Kidney (tissue), 14 donors: ENCODE measurements around the gene ASB6. TPM values are rescaled to one million over a fixed set of nuclear protein-coding genes. Genes with fewer than 3 reads are reported as not detected.

ENCODE experiments used
- DNase-seq, 5 donors: peaks; one replicate each; pipeline ENCODE4 v3.0.0-alpha.2; 2013 to 2020
- FAIRE-seq: peaks from 2 replicates; lab custom pipeline; 2012; peaks lifted over from hg19 to GRCh38; lab: Jason Lieb, UNC
- H3K27ac ChIP-seq, 2 donors: one replicate each; pipeline ENCODE4 v1.7.0; 2013; ENCODE audit warnings: low read depth in 2 of 2, low read length in 2 of 2, inconsistent platforms in 1 of 2
- H3K27me3 ChIP-seq: one replicate; pipeline ENCODE4 v1.7.1; 2013; ENCODE audit warnings: low read length, inconsistent platforms; ENCODE audit not compliant: control insufficient read depth, insufficient read depth
- H3K36me3 ChIP-seq, 3 donors: one replicate each; pipeline versions ENCODE4 v1.7.0 to v1.7.1; 2013; ENCODE audit warnings: low read length in 3 of 3, control low read depth in 1 of 3, inconsistent platforms in 1 of 3; ENCODE audit not compliant: insufficient read depth in 3 of 3, control insufficient read depth in 2 of 3
- H3K4me1 ChIP-seq, 3 donors: one replicate each; pipeline versions ENCODE4 v1.7.0 to v1.7.1; 2013; ENCODE audit warnings: low read length in 3 of 3, inconsistent platforms in 1 of 3, low read depth in 1 of 3; ENCODE audit not compliant: control insufficient read depth in 2 of 3, insufficient read depth in 2 of 3
- H3K4me3 ChIP-seq, 3 donors: one replicate each; pipeline versions ENCODE4 v1.7.0 to v1.8.1; 2013; ENCODE audit warnings: low read length in 3 of 3, control low read depth in 1 of 3, inconsistent platforms in 1 of 3
- H3K9ac ChIP-seq, 3 donors: one replicate each; pipeline versions ENCODE4 v1.7.0 to v1.7.1; 2013; ENCODE audit warnings: low read length in 3 of 3, control low read depth in 1 of 3, inconsistent platforms in 1 of 3
- H3K9me3 ChIP-seq, 3 donors: one replicate each; pipeline versions ENCODE4 v1.7.0 to v1.7.1; 2013; ENCODE audit warnings: low read length in 3 of 3, control low read depth in 1 of 3, inconsistent platforms in 1 of 3; ENCODE audit not compliant: control insufficient read depth in 2 of 3, insufficient read depth in 1 of 3
- intact Hi-C: fragments of 100-400 bp; cut with DNase I; formaldehyde crosslinking; loops from one replicate; pipeline ENCODE4 v1.11.1; 2022
- polyA plus RNA-seq: library from polyadenylated mRNA; stranded (reverse); fragments of 350-450 nt; fragmentation: Illumina TruSeq; extraction: RNeasy Lipid Tissue Mini Kit (QIAGEN cat#74804); gene quantifications from one replicate; pipeline ENCODE4 v1.2.3, GENCODE V29; 2014; ENCODE audit warnings: low read depth, low replicate concordance; ENCODE audit not compliant: insufficient read depth
- total RNA-seq: library from RNA; stranded (reverse); fragmentation: NEBNext Ultra II Directional; extraction: Animal tissue kit (Norgen Biotek cat#: 25700); gene quantifications from one replicate; pipeline ENCODE4 v1.2.1, GENCODE V29; 2021
- TF ChIP-seq, protein P1 (sequence below): IDR thresholded peaks from 3 replicates; pipeline ENCODE4 v1.5.1; 2012; ENCODE audit warnings: mild to moderate bottlenecking, moderate library complexity, borderline replicate concordance; ENCODE audit not compliant: insufficient read depth; ENCODE audit errors: extremely low read depth
- donor health status: control.
- donor health status: control.
- donor health status: control.
- donor health status: control.
- donor health status: control.
- donor health status: DM: yes; HTN: yes; CAD: no.
- donor health status: Normal renal cell carcinoma (clear cell type).

Gene ASB6
- total and polyA plus RNA-seq, 2 donors from 2014 or later = 18.1 to 22.5 TPM

- no peak overlapping the region for H3K9ac ChIP-seq
- no peaks in the 10 kb centered on the region for H3K4me1 ChIP-seq
- H3K36me3 ChIP-seq = no peaks in the 10 kb centered on the region
- H3K27ac ChIP-seq = no peak overlapping the region
- H3K27me3 ChIP-seq = no peaks in the 10 kb centered on the region
- intact Hi-C loops = no loop called here
- TF ChIP-seq, protein P1, sequence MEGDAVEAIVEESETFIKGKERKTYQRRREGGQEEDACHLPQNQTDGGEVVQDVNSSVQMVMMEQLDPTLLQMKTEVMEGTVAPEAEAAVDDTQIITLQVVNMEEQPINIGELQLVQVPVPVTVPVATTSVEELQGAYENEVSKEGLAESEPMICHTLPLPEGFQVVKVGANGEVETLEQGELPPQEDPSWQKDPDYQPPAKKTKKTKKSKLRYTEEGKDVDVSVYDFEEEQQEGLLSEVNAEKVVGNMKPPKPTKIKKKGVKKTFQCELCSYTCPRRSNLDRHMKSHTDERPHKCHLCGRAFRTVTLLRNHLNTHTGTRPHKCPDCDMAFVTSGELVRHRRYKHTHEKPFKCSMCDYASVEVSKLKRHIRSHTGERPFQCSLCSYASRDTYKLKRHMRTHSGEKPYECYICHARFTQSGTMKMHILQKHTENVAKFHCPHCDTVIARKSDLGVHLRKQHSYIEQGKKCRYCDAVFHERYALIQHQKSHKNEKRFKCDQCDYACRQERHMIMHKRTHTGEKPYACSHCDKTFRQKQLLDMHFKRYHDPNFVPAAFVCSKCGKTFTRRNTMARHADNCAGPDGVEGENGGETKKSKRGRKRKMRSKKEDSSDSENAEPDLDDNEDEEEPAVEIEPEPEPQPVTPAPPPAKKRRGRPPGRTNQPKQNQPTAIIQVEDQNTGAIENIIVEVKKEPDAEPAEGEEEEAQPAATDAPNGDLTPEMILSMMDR = no peak
- H3K4me3 ChIP-seq = no peak overlapping the region
- no peaks in the 10 kb centered on the region for H3K9me3 ChIP-seq
- no peak for DNase-seq
- FAIRE-seq = no peak
Measured at GRCh38 chr9:129669946-129670345, 28.0 kb upstream of the ASB6 start.

DNA sequence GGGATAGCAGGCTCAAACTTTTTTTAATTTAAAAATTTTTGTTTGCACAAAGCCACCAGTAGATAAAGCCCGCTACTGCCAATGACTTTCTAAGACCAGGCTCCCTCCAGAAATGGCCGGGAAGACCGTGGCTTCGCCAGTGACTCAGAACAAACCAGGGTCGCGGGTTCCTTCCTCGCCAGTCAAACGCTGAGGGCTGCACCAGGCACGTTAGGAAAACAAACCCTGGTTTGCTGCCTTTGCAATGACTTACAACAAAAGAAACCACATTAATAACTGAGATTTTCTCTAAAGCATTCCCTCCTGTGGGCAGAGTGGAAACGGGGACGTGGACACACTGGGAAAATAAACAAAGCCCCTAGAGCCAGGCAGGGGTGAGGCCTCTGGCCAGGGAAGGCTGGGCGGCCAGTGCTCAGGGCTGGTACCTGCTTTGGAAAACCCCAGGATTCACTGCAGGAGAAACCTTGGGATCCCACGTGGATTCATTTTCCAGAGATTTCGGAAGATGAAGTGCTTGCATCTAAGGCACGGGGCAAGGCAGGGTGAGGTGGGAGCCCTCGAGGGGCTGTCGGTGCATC lies 27.3 kb upstream of the ASB6 start:
- Histone ChIP-seq H3K9me3 (no peaks in the 10 kb centered on the region), H3K9ac (no peak overlapping the region), H3K36me3 (no peaks in the 10 kb centered on the region), H3K27me3 (no peaks in the 10 kb centered on the region), H3K27ac (no peak overlapping the region), H3K4me3 (no peak overlapping the region), H3K4me1 (no peaks in the 10 kb centered on the region)
- DNase-seq (no peak), FAIRE-seq (no peak)
- TF ChIP-seq, protein P1 = no peak
- intact Hi-C loops = no loop called here

DNA sequence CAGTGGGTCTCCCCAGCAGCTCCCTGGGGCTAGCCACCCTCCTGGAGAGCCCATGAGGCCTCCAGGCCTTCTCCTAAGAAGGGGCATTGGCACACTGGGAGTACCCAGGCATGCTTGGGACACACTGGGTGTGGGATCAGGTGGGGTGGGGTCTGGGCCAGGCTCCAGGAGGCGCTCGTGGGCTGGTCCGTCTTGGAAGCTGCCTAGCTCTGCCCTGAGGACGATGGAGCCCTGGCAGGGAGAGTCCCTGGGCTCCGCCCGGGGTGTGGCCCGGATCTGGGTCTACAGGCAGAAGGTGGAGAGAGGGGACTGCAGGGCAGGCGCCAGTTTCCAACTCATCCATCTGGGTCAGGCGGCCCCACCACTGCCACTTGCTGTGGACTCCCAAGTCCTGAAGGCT lies 25.9 kb upstream of the ASB6 start:
- Histone ChIP-seq H3K9ac (no peak overlapping the region), H3K4me1 (no peaks in the 10 kb centered on the region), H3K4me3 (no peak overlapping the region), H3K27me3 (no peaks in the 10 kb centered on the region), H3K9me3 (no peaks in the 10 kb centered on the region), H3K27ac (no peak overlapping the region), H3K36me3 (no peaks in the 10 kb centered on the region)
- intact Hi-C loops = no loop called here
- TF ChIP-seq, protein P1 = no peak
- no peak for FAIRE-seq
- no peak for DNase-seq

GRCh38 chr9:129667378-129667777 lies 25.4 kb upstream of the ASB6 start:
- no peak for FAIRE-seq
- Histone ChIP-seq H3K36me3 (no peaks in the 10 kb centered on the region), H3K9ac (no peak overlapping the region), H3K9me3 (no peaks in the 10 kb centered on the region), H3K4me1 (no peaks in the 10 kb centered on the region), H3K27ac (no peak overlapping the region), H3K4me3 (no peak overlapping the region), H3K27me3 (no peaks in the 10 kb centered on the region)
- DNase-seq = no peak
- TF ChIP-seq, protein P1 = no peak
- intact Hi-C loops = no loop called here
